CD4-positive, alpha-beta T cell (primary cell): ENCODE data around the gene NFYC. TPM values are rescaled to one million over a fixed set of nuclear protein-coding genes. Genes with fewer than 3 reads are reported as not detected.

Experiments used
- ATAC-seq: fragments of 200-7000 bp; cut with Tn5 transposase; one replicate; pipeline ENCODE4 v1.10.0; 2022; ENCODE audit warnings: mild to moderate bottlenecking; ENCODE audit not compliant: poor library complexity
- CTCF ChIA-PET: fragments of 350-600 bp; sonication (Branson Sonifier 250); formaldehyde crosslinking; loops from one replicate; lab custom pipeline; 2021; ENCODE audit warnings: antibody characterized with exemption, inconsistent platforms; lab: Charles Lee
- POLR2A ChIA-PET: fragments of 350-600 bp; sonication (Branson Sonifier 250); formaldehyde crosslinking; loops from one replicate; lab custom pipeline; 2021; ENCODE audit warnings: antibody characterized with exemption, inconsistent platforms; lab: Charles Lee
- DNase-seq, 14 experiments: peaks; one replicate each; pipeline ENCODE4 v3.0.0-alpha.2; 2013 to 2020; ENCODE audit warnings: mixed read lengths in 2 of 14
- H3K27ac ChIP-seq, 2 donors: one replicate each; pipeline versions ENCODE4 v1.5.1 to v1.7.0; 2013; ENCODE audit warnings: low read length in 2 of 2, low read depth in 1 of 2, mild to moderate bottlenecking in 1 of 2
- H3K27me3 ChIP-seq, 2 experiments: 1 replicate in 1 of 2; 2 replicates in 1 of 2; pipeline versions ENCODE4 v1.6.1 to v1.7.0; 2013; ENCODE audit warnings: low read length in 2 of 2, control low read depth in 1 of 2, mild to moderate bottlenecking in 1 of 2, moderate library complexity in 1 of 2; ENCODE audit not compliant: insufficient read depth in 2 of 2, control insufficient read depth in 1 of 2
- H3K36me3 ChIP-seq: one replicate; pipeline ENCODE4 v1.6.1; 2013; ENCODE audit warnings: low read length, control low read depth; ENCODE audit not compliant: insufficient read depth
- H3K4me1 ChIP-seq: one replicate; pipeline ENCODE4 v1.6.1; 2013; ENCODE audit warnings: low read length, control low read depth; ENCODE audit not compliant: insufficient read depth
- H3K4me3 ChIP-seq: one replicate; pipeline ENCODE4 v1.5.1; 2013; ENCODE audit warnings: mild to moderate bottlenecking, low read length, moderate library complexity
- H3K9me3 ChIP-seq, 2 experiments: 1 replicate in 1 of 2; 2 replicates in 1 of 2; pipeline versions ENCODE4 v1.6.1 to v1.7.0; 2013; ENCODE audit warnings: low read length in 2 of 2, mild to moderate bottlenecking in 2 of 2, control low read depth in 1 of 2, moderate library complexity in 1 of 2; ENCODE audit not compliant: control insufficient read depth in 1 of 2, insufficient read depth in 1 of 2
- H3K27ac Mint-ChIP-seq: one replicate; pipeline ENCODE4 v1.8.0; 2020; ENCODE audit warnings: mixed read lengths
- H3K27me3 Mint-ChIP-seq: one replicate; pipeline ENCODE4 v1.8.0; 2021; ENCODE audit warnings: mixed read lengths
- H3K36me3 Mint-ChIP-seq: one replicate; pipeline ENCODE4 v1.8.0; 2021; ENCODE audit warnings: low read depth, mixed read lengths
- H3K4me1 Mint-ChIP-seq: one replicate; pipeline ENCODE4 v1.8.0; 2021; ENCODE audit warnings: low read depth, mixed read lengths
- H3K4me3 Mint-ChIP-seq: one replicate; pipeline ENCODE4 v1.8.0; 2020; ENCODE audit warnings: mild to moderate bottlenecking, mixed read lengths
- H3K9me3 Mint-ChIP-seq: one replicate; pipeline ENCODE4 v1.8.0; 2020; ENCODE audit warnings: mixed read lengths
- CTCF ChIP-seq: fragments of 200-600 bp; IDR thresholded peaks from one replicate; pipeline ENCODE4 v1.8.0; 2022; ENCODE audit warnings: antibody characterized with exemption, mild to moderate bottlenecking
- intact Hi-C, 2 experiments: fragments of 100-400 bp; cut with DNase I in 1 of 2; cut with micrococcal nuclease in 1 of 2; formaldehyde crosslinking; loops; one replicate each; pipeline versions ENCODE4 v1.15.1 to v1.9.0; 2023 to 2025; cut with DNase I, micrococcal nuclease
- total RNA-seq, 174 experiments: library from RNA in 2 of 174; stranded (reverse) in 2 of 174; gene quantifications; one replicate each; pipeline ENCODE4 v1.2.3 and lab custom pipeline; 2021 to 2026

The NFYC gene
- total RNA-seq, 2 experiments from 2014 or later = 28.6 to 35.2 TPM

DNA sequence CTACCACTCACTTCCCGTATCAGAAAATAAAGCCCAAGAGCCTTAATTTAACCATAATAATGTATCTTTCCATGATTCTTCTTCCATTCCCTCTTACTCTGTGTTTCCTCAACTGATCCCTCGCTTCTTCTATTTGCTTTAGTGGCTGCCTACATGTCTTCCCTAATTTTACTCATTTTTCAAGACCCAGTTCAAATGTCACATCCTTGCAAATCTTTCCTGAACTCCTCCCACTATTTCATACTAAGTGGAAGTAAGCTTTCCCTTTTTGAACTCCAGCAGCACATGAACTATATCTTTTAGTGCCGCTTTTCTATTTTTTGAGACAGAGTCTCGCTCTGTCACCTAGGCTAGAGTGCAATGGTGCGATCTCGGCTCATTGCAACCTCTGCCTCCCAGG is 3.8 kb upstream of the NFYC start:
- ChIA-PET CTCF (no interaction called here), POLR2A (interaction anchor here (7.3 to 8.4 kb wide), 2 partner anchors 19 to 174 kb away, joined by 96 to 174 read pairs; partner anchors contain the start of gene CITED4)
- Mint-ChIP-seq H3K9me3 (no peaks in the 10 kb centered on the region), H3K27ac (no peak overlapping the region), H3K27me3 (no peaks in the 10 kb centered on the region), H3K4me1 (peaks cover 37% of the 10 kb centered on the region), H3K36me3 (peaks cover 29% of the 10 kb centered on the region), H3K4me3 (no peak overlapping the region)
- Histone ChIP-seq H3K27me3 (no peaks in the 10 kb centered on the region), H3K4me1 (peaks cover 6% of the 10 kb centered on the region), H3K36me3 (peaks cover 2% of the 10 kb centered on the region), H3K27ac (no peak overlapping the region), H3K4me3 (no peak overlapping the region), H3K9me3 (no peaks in the 10 kb centered on the region)
- ATAC-seq (no peak), DNase-seq (no peak)
- no peak for TF ChIP-seq CTCF
- intact Hi-C loops = no loop called here

- no peak for TF ChIP-seq CTCF
- peaks cover 16% of the 10 kb centered on the region for H3K4me1 ChIP-seq
- peaks cover 2% of the 10 kb centered on the region for H3K36me3 ChIP-seq
- peak overlapping the region; percentile 57 for H3K4me3 Mint-ChIP-seq
- H3K27ac ChIP-seq = no peak overlapping the region
- no peaks in the 10 kb centered on the region for H3K9me3 ChIP-seq
- H3K9me3 Mint-ChIP-seq = no peaks in the 10 kb centered on the region
- DNase-seq = no peak
- H3K27me3 ChIP-seq = no peaks in the 10 kb centered on the region
- H3K27me3 Mint-ChIP-seq = no peaks in the 10 kb centered on the region
- H3K27ac Mint-ChIP-seq = peak overlapping the region; percentile 25
- intact Hi-C loops = loop anchor here in 1 of 2 experiments (2.0 to 10.0 kb wide), 6 partner anchors 25 to 645 kb away; partner anchors contain the start of genes CAP1, CITED4, RIMS3 and SMAP2
- no peak for ATAC-seq
- CTCF ChIA-PET = interaction anchor here (0.6 to 2.4 kb wide), 7 partner anchors 9 to 85 kb away, joined by 3 to 6 read pairs (median 4); no protein-coding TSS in a partner anchor
- H3K4me1 Mint-ChIP-seq = peaks cover 58% of the 10 kb centered on the region
- H3K36me3 Mint-ChIP-seq = peaks cover 36% of the 10 kb centered on the region
- no peak overlapping the region for H3K4me3 ChIP-seq
- POLR2A ChIA-PET = interaction anchor here (7.3 to 8.4 kb wide), 2 partner anchors 17 to 172 kb away, joined by 96 to 174 read pairs; partner anchors contain the start of gene CITED4
These were observed 1.8 kb upstream of the NFYC start for GRCh38 chr1:40689737-40690136.

DNA sequence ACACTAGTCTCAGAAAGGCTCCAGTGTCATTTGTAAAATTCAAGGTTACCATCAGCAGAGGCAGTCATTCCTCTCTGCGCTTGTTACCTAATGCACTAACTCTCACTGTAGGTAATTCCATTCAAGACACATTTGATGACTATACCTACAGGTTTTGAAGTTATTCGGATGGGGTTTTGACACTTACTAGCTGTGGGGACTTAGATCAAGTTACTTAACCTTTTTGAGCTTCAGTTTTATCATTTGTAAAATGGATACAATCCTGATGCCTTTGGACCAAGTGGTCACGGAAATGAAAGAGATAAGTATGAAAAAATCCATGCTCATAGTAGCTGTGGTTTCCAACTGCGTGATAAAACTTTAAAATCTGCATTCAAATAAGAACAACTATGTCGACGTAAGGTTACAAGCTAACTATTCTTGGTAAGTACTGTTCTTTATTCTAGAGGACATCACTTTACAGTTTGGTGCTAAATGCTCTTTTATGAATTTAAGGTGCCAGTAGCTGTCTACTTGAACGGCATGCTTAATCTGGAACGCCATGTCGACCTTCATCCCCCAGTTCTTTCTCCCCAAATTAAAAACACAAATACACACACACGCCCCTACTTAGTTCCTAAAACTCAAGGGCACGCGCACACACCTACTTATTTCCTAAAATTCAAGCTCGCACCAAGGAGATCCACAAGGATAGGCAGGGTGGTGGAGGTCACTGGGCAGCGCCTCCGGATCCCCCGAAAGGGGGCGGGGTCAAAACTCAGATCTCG is 550 bp upstream of the NFYC start:
- peaks cover 2% of the 10 kb centered on the region for H3K36me3 ChIP-seq
- H3K9me3 ChIP-seq = no peaks in the 10 kb centered on the region
- H3K36me3 Mint-ChIP-seq = peaks cover 36% of the 10 kb centered on the region
- CTCF ChIA-PET = interaction anchor here (1.0 to 2.4 kb wide), 8 partner anchors 10 to 158 kb away, joined by 3 to 9 read pairs (median 4); no protein-coding TSS in a partner anchor
- H3K9me3 Mint-ChIP-seq = no peaks in the 10 kb centered on the region
- peak overlapping the region; percentile 96 for H3K4me3 ChIP-seq
- H3K27ac ChIP-seq = peak overlapping the region; percentile 98 to 100
- peaks cover 26% of the 10 kb centered on the region for H3K4me1 ChIP-seq
- H3K4me3 Mint-ChIP-seq = peak overlapping the region; percentile 91
- intact Hi-C loops = loop anchor here (1.0 to 10.0 kb wide), 7 partner anchors 18 to 646 kb away; partner anchors contain the start of genes CAP1 (in 1 of the 2), CITED4 (in 1 of the 2), RIMS3 (in 1 of the 2) and SMAP2 (in 1 of the 2)
- ATAC-seq = peak; percentile 1
- peak in 2 of 14 experiments; percentile 34 to 38 for DNase-seq
- no peak for TF ChIP-seq CTCF
- POLR2A ChIA-PET = interaction anchor here (0.6 to 8.4 kb wide), 41 partner anchors 8 to 1992 kb away, joined by 3 to 174 read pairs (median 6); partner anchors contain the start of genes CITED4, CTPS1, EXO5 and PPIE
- no peaks in the 10 kb centered on the region for H3K27me3 ChIP-seq
- H3K4me1 Mint-ChIP-seq = peaks cover 65% of the 10 kb centered on the region
- H3K27ac Mint-ChIP-seq = peak overlapping the region; percentile 92
- H3K27me3 Mint-ChIP-seq = no peaks in the 10 kb centered on the region
